HG03571 (cell line): ENCODE data around the gene B3GALNT2.
"Not testable (repeated sequence)": the region's sequence is repeated elsewhere in the genome, so short reads cannot be mapped to it uniquely, and the experiment has no call there.

Experiments
- ATAC-seq: cut with Tn5 transposase; IDR thresholded peaks from one replicate; pipeline ENCODE4 v1.9.1; 2021; ENCODE audit not compliant: unreplicated experiment

The B3GALNT2 gene

GRCh38 chr1:235504494-235505222 lies 406 bp upstream of the B3GALNT2 start:
- ATAC-seq, result peak; percentile 84

GRCh38 chr1:235503403-235504121 lies 690 bp downstream of the B3GALNT2 start:
- ATAC-seq, result peak; percentile 11

GRCh38 chr1:235502601-235503402 lies 1.4 kb downstream of the B3GALNT2 start:
- no peak for ATAC-seq

- ATAC-seq, result no peak
These were observed 3.2 kb downstream of the B3GALNT2 start for GRCh38 chr1:235500971-235501540.

- ATAC-seq, result no peak
These were observed 8.7 kb downstream of the B3GALNT2 start for GRCh38 chr1:235495551-235495950.

GRCh38 chr1:235495030-235495429 lies 9.2 kb downstream of the B3GALNT2 start:
- ATAC-seq, result no peak

- ATAC-seq, result no peak
These were observed 9.7 kb downstream of the B3GALNT2 start for GRCh38 chr1:235494531-235494930.

GRCh38 chr1:235491644-235492043 lies 12.6 kb downstream of the B3GALNT2 start:
- ATAC-seq, result no peak

- no peak for ATAC-seq
These were observed 17.9 kb downstream of the B3GALNT2 start for GRCh38 chr1:235486321-235486720.

GRCh38 chr1:235485558-235485957 lies 18.7 kb downstream of the B3GALNT2 start:
- no peak for ATAC-seq

- ATAC-seq, result no peak
These were observed 21.2 kb downstream of the B3GALNT2 start for GRCh38 chr1:235483090-235483489.

GRCh38 chr1:235473806-235474205 lies 30.4 kb downstream of the B3GALNT2 start:
- ATAC-seq, result no peak

- no peak for ATAC-seq
These were observed 33.4 kb downstream of the B3GALNT2 start for GRCh38 chr1:235470741-235471439.

GRCh38 chr1:235469897-235470296 lies 34.4 kb downstream of the B3GALNT2 start:
- ATAC-seq, result not testable (repeated sequence)

- no peak for ATAC-seq
These were observed 35.3 kb downstream of the B3GALNT2 start for GRCh38 chr1:235468970-235469369.

GRCh38 chr1:235468004-235468403 lies 36.2 kb downstream of the B3GALNT2 start:
- ATAC-seq, result no peak

GRCh38 chr1:235465066-235465465 lies 39.2 kb downstream of the B3GALNT2 start:
- ATAC-seq, result no peak

- not testable (repeated sequence) for ATAC-seq
These were observed 41.4 kb downstream of the B3GALNT2 start for GRCh38 chr1:235462832-235463231.

GRCh38 chr1:235461954-235462353 lies 42.3 kb downstream of the B3GALNT2 start:
- no peak for ATAC-seq

- no peak for ATAC-seq
These were observed 43.5 kb downstream of the B3GALNT2 start for GRCh38 chr1:235460770-235461169.

GRCh38 chr1:235457856-235458255 lies 46.4 kb downstream of the B3GALNT2 start:
- not testable (repeated sequence) for ATAC-seq
